Ishikawa (cell line): ENCODE data around the gene NRCAM.

ENCODE experiments used
- CEBPB ChIP-seq: IDR thresholded peaks from 2 replicates; pipeline ENCODE4 v1.6.1; 2012
- EP300 ChIP-seq: IDR thresholded peaks from 2 replicates; pipeline ENCODE4 v1.6.1; 2012; ENCODE audit warnings: borderline replicate concordance
- RAD21 ChIP-seq: IDR thresholded peaks from 2 replicates; pipeline ENCODE4 v1.6.1; 2012; ENCODE audit warnings: low read depth
- TEAD4 ChIP-seq: IDR thresholded peaks from 2 replicates; pipeline ENCODE4 v1.6.1; 2012
- TF ChIP-seq, protein P1 (sequence below): IDR thresholded peaks from 2 replicates; pipeline ENCODE4 v1.6.1; 2012; ENCODE audit warnings: low read depth, mild to moderate bottlenecking

GRCh38 chr7:108205311-108205710 is 250.9 kb downstream of the NRCAM start:
- TF ChIP-seq EP300: no peak
- TF ChIP-seq RAD21: no peak
- TF ChIP-seq TEAD4: no peak
- TF ChIP-seq, protein P1, sequence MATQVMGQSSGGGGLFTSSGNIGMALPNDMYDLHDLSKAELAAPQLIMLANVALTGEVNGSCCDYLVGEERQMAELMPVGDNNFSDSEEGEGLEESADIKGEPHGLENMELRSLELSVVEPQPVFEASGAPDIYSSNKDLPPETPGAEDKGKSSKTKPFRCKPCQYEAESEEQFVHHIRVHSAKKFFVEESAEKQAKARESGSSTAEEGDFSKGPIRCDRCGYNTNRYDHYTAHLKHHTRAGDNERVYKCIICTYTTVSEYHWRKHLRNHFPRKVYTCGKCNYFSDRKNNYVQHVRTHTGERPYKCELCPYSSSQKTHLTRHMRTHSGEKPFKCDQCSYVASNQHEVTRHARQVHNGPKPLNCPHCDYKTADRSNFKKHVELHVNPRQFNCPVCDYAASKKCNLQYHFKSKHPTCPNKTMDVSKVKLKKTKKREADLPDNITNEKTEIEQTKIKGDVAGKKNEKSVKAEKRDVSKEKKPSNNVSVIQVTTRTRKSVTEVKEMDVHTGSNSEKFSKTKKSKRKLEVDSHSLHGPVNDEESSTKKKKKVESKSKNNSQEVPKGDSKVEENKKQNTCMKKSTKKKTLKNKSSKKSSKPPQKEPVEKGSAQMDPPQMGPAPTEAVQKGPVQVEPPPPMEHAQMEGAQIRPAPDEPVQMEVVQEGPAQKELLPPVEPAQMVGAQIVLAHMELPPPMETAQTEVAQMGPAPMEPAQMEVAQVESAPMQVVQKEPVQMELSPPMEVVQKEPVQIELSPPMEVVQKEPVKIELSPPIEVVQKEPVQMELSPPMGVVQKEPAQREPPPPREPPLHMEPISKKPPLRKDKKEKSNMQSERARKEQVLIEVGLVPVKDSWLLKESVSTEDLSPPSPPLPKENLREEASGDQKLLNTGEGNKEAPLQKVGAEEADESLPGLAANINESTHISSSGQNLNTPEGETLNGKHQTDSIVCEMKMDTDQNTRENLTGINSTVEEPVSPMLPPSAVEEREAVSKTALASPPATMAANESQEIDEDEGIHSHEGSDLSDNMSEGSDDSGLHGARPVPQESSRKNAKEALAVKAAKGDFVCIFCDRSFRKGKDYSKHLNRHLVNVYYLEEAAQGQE: no peak
- no peak for TF ChIP-seq CEBPB
